Neural progenitor cell (in vitro differentiated cells): ENCODE measurements around the gene RHNO1. TPM values are rescaled to one million over a fixed set of nuclear protein-coding genes. Genes with fewer than 3 reads are reported as not detected.
A peak's percentile ranks its signal among the peaks of the same experiment; 100 is the strongest.

ENCODE experiments used
- DNase-seq: peaks from one replicate; pipeline ENCODE4 v3.0.0-alpha.2; 2016; ENCODE audit warnings: low spot score
- H2AFZ ChIP-seq: fragments of 200-600 bp; sonication (generic); replicated peaks from 2 replicates; pipeline ENCODE4 v1.6.1; 2016; ENCODE audit warnings: antibody characterized with exemption
- H3F3A ChIP-seq: fragments of 200-600 bp; sonication (generic); 2 replicates; pipeline ENCODE4 v1.6.1; 2016; ENCODE audit warnings: antibody characterized with exemption, low read depth
- H3K27ac ChIP-seq: fragments of 200-600 bp; sonication (generic); 2 replicates; pipeline ENCODE4 v1.5.1; 2016; ENCODE audit warnings: mild to moderate bottlenecking
- H3K27me3 ChIP-seq: fragments of 200-600 bp; sonication (generic); 2 replicates; pipeline ENCODE4 v1.6.1; 2016; ENCODE audit warnings: mild to moderate bottlenecking, moderate library complexity
- H3K36me3 ChIP-seq: fragments of 200-600 bp; sonication (generic); 2 replicates; pipeline ENCODE4 v1.5.1; 2016
- H3K4me1 ChIP-seq: fragments of 200-600 bp; sonication (generic); 2 replicates; pipeline ENCODE4 v1.6.1; 2016; ENCODE audit warnings: mixed run types
- H3K4me2 ChIP-seq: fragments of 200-600 bp; sonication (generic); 2 replicates; pipeline ENCODE4 v1.6.1; 2016
- H3K4me3 ChIP-seq: fragments of 200-600 bp; sonication (generic); 2 replicates; pipeline ENCODE4 v1.5.1; 2016
- H3K79me2 ChIP-seq: fragments of 200-600 bp; sonication (generic); 2 replicates; pipeline ENCODE4 v1.6.1; 2016; ENCODE audit warnings: low read depth
- H3K9ac ChIP-seq: fragments of 200-600 bp; sonication (generic); 2 replicates; pipeline ENCODE4 v1.6.1; 2016
- H3K9me3 ChIP-seq: fragments of 200-600 bp; sonication (generic); 2 replicates; pipeline ENCODE4 v1.5.1; 2016; ENCODE audit warnings: low read depth
- H4K20me1 ChIP-seq: fragments of 200-600 bp; sonication (generic); 2 replicates; pipeline ENCODE4 v1.6.1; 2016; ENCODE audit warnings: low read depth
- H3K27ac Mint-ChIP-seq: 3 replicates; pipeline ENCODE4 v1.8.0; 2021; ENCODE audit warnings: mixed read lengths
- H3K27me3 Mint-ChIP-seq: 2 replicates; pipeline ENCODE4 v1.8.0; 2022; ENCODE audit warnings: low read depth, mild to moderate bottlenecking, inconsistent platforms, moderate library complexity, mixed read lengths; ENCODE audit not compliant: insufficient read depth
- H3K36me3 Mint-ChIP-seq: 3 replicates; pipeline ENCODE4 v1.8.0; 2021; ENCODE audit warnings: mixed read lengths
- H3K4me1 Mint-ChIP-seq: 3 replicates; pipeline ENCODE4 v1.8.0; 2021; ENCODE audit warnings: mixed read lengths
- H3K4me3 Mint-ChIP-seq: 3 replicates; pipeline ENCODE4 v1.8.0; 2021; ENCODE audit warnings: mild to moderate bottlenecking, moderate library complexity, mixed read lengths
- H3K9me3 Mint-ChIP-seq: 3 replicates; pipeline ENCODE4 v1.8.0; 2020; ENCODE audit warnings: mixed read lengths
- EZH2 ChIP-seq: fragments of 200-600 bp; sonication (generic); IDR thresholded peaks from 2 replicates; pipeline ENCODE4 v1.6.1; 2017; ENCODE audit warnings: antibody characterized with exemption, mild to moderate bottlenecking, moderate library complexity
- EZH2phosphoT487 ChIP-seq: fragments of 200-600 bp; sonication (generic); IDR thresholded peaks from 2 replicates; pipeline ENCODE4 v1.6.1; 2017; ENCODE audit warnings: antibody characterized with exemption
- total RNA-seq: library from RNA; depleted of rRNA; stranded (reverse); fragments of >200 nt; gene quantifications from 2 replicates; pipeline ENCODE4 v1.2.3, GENCODE V29; 2015; ENCODE audit warnings: low replicate concordance
- TF ChIP-seq, protein P1 (sequence below): fragments of 200-600 bp; sonication (generic); IDR thresholded peaks from 2 replicates; pipeline ENCODE4 v1.5.1; 2017; ENCODE audit warnings: antibody characterized with exemption, mild to moderate bottlenecking

Gene RHNO1
- total RNA-seq, 1 donor from 2014 or later = 140 TPM

DNA sequence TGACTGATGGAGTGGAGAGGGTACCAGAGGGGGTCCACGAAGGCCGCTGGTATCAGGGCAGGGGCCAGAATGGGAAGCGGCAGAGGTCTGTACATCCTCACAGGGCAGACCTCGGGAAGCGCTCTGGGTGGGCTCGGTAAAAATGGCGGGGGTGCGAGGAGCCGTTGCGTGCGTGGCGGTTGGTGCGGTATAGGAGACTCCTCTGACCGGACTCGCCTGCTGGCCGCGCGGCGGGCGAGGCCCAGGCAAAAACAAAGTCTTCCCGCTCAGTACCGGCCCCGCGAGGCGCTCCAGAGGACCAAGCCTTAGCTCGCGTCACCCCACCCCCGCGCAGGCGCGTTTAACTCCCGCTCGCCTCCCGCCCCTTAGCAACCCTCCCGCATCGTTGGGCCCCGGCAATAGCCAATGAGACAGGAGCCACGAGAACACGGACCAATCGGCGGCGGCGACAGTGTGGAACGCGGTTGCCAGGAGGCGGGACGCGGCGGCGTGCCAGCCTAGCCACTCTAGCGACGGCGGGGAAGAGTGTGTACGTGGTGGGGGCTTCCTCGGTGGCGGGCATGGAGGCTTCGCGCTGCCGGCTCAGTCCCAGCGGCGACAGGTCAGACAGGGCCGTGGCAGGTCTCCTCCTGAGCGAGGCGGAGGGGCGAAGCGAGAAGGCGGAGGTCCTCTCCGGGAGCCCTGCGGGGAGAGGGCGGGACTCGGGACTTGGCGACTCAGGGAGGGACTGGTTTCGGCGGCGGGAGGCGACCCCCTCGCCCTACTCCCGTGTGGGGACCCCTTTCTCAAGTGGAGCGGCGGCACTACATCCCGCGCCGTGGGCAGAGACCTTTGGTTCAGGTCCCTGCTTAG, 13.6 kb downstream of the RHNO1 start, which contains the start of gene TULP3:
Gene TULP3 (plus strand): TSS at position 504 of the 852 bp plus-strand sequence. CDS start 57 bp downstream, at position 561.
- Histone ChIP-seq H3K4me2 (peak within 1 kb of the TSS; percentile 89), H3K27ac (peak within 1 kb of the TSS; percentile 89), H3K36me3 (peaks cover 6% of the 10 kb centered on the region), H3K4me3 (peak within 1 kb of the TSS; percentile 92), H3K79me2 (peaks cover 55% of the 10 kb centered on the region), H3K4me1 (peaks cover 13% of the 10 kb centered on the region), H3K9ac (peak within 1 kb of the TSS; percentile 36), H2AFZ (peak within 1 kb of the TSS; percentile 82), H3F3A (peaks cover 65% of the 10 kb centered on the region), H3K27me3 (no peaks in the 10 kb centered on the region), H3K9me3 (no peaks in the 10 kb centered on the region), H4K20me1 (peaks cover 50% of the 10 kb centered on the region)
- H3K9me3 Mint-ChIP-seq = no peaks in the 10 kb centered on the region
- TF ChIP-seq, protein P1, sequence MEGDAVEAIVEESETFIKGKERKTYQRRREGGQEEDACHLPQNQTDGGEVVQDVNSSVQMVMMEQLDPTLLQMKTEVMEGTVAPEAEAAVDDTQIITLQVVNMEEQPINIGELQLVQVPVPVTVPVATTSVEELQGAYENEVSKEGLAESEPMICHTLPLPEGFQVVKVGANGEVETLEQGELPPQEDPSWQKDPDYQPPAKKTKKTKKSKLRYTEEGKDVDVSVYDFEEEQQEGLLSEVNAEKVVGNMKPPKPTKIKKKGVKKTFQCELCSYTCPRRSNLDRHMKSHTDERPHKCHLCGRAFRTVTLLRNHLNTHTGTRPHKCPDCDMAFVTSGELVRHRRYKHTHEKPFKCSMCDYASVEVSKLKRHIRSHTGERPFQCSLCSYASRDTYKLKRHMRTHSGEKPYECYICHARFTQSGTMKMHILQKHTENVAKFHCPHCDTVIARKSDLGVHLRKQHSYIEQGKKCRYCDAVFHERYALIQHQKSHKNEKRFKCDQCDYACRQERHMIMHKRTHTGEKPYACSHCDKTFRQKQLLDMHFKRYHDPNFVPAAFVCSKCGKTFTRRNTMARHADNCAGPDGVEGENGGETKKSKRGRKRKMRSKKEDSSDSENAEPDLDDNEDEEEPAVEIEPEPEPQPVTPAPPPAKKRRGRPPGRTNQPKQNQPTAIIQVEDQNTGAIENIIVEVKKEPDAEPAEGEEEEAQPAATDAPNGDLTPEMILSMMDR = no peak
- TF ChIP-seq EZH2 (no peak), EZH2phosphoT487 (no peak)
- peaks cover 11% of the 10 kb centered on the region for H3K36me3 Mint-ChIP-seq
- peaks cover 40% of the 10 kb centered on the region for H3K4me1 Mint-ChIP-seq
- DNase-seq = peak; percentile 99
- peak within 1 kb of the TSS; percentile 95 for H3K27ac Mint-ChIP-seq
- H3K27me3 Mint-ChIP-seq = no peaks in the 10 kb centered on the region
- peak within 1 kb of the TSS; percentile 98 for H3K4me3 Mint-ChIP-seq

DNA sequence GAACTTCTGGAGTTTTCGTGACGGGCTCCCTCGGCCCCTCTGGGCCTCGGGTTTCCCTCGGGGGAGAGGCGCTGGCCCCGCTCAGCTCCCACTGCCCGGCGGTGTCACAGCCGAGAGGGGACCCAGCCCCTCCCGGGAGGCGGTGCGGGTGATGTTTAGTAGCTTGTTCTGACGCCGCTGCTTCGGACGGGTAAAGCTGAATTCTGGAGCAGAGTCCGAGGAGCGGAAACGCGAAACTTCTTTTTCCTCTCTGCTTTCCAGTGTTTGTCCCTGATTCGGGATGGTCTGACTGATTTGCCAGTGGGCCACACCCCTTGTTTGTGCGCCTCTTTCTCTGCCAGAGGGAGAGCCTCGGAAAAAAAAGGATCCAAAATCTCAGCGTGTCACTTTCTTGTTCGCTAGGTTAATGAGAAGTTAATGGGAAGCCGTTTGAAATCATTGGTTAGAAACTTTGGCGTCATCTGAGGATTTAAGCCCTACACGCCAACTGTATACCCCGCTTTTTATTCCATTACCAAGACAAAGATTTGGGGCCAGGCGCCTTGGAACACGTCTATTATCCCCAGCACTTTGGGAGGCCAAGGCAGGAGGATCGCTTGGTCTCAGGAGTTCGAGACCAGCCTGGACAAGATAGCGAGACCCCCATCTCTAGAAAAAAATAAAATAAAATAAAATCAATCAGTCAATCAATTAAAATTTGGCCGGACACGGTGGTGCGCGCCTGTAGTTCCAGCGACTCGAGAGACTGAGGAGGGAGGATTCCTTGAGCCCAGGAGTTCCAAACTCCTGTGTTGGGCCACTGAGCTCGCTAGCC, 14.4 kb downstream of the RHNO1 start:
- H3K4me2 ChIP-seq = peak overlapping the region; percentile 89
- peaks cover 51% of the 10 kb centered on the region for H4K20me1 ChIP-seq
- DNase-seq = peak; percentile 83
- peak overlapping the region; percentile 82 for H2AFZ ChIP-seq
- Mint-ChIP-seq H3K36me3 (peaks cover 6% of the 10 kb centered on the region), H3K4me1 (peaks cover 42% of the 10 kb centered on the region), H3K4me3 (peak overlapping the region; percentile 98), H3K27ac (peak overlapping the region; percentile 67), H3K9me3 (no peaks in the 10 kb centered on the region), H3K27me3 (no peaks in the 10 kb centered on the region)
- peaks cover 55% of the 10 kb centered on the region for H3K79me2 ChIP-seq
- peak overlapping the region; percentile 89 for H3K27ac ChIP-seq
- no peaks in the 10 kb centered on the region for H3K27me3 ChIP-seq
- H3K9me3 ChIP-seq = no peaks in the 10 kb centered on the region
- peak overlapping the region; percentile 92 for H3K4me3 ChIP-seq
- H3K4me1 ChIP-seq = peaks cover 13% of the 10 kb centered on the region
- peaks cover 58% of the 10 kb centered on the region for H3F3A ChIP-seq
- H3K9ac ChIP-seq = peak overlapping the region; percentile 36
- TF ChIP-seq EZH2phosphoT487 = no peak
- no peak for TF ChIP-seq EZH2
- TF ChIP-seq, protein P1 = no peak
- H3K36me3 ChIP-seq = no peaks in the 10 kb centered on the region

DNA sequence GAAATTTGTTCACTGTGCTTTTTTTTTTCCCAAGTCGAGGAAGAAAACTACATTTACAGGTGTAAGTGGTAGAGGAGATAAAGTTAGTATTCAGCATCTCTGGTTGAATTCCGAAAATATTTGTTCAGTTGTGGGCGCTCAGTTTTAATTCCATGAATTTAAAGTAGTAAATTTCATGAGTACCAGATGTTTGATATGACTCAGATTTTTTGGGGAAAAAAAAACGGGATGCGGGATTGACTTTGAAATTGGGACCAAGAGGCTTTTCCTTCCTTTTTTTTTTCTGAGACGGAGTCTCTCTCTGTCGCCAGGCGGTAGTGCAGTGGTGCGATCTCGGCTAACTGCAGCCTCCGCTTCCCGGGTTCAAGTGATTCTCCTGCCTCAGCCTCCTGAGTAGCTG, 15.2 kb downstream of the RHNO1 start:
- Mint-ChIP-seq H3K4me3 (peak overlapping the region; percentile 98), H3K9me3 (no peaks in the 10 kb centered on the region), H3K27me3 (no peaks in the 10 kb centered on the region), H3K27ac (no peak overlapping the region), H3K36me3 (peaks cover 6% of the 10 kb centered on the region), H3K4me1 (peaks cover 42% of the 10 kb centered on the region)
- peaks cover 58% of the 10 kb centered on the region for H3K79me2 ChIP-seq
- no peak overlapping the region for H3K27ac ChIP-seq
- H3F3A ChIP-seq = peaks cover 52% of the 10 kb centered on the region
- DNase-seq = no peak
- H4K20me1 ChIP-seq = peaks cover 51% of the 10 kb centered on the region
- no peak overlapping the region for H2AFZ ChIP-seq
- no peak overlapping the region for H3K9ac ChIP-seq
- no peaks in the 10 kb centered on the region for H3K27me3 ChIP-seq
- H3K4me2 ChIP-seq = peak overlapping the region; percentile 89
- H3K4me3 ChIP-seq = peak overlapping the region; percentile 92
- H3K9me3 ChIP-seq = no peaks in the 10 kb centered on the region
- TF ChIP-seq EZH2phosphoT487 = no peak
- TF ChIP-seq, protein P1 = no peak
- TF ChIP-seq EZH2 = no peak
- H3K4me1 ChIP-seq = peaks cover 13% of the 10 kb centered on the region
- no peaks in the 10 kb centered on the region for H3K36me3 ChIP-seq
